CD4-positive, CD25-positive, alpha-beta regulatory T cell (primary cell): Measurements from ENCODE around the gene DLG1. TPM values are rescaled to one million over a fixed set of nuclear protein-coding genes. Genes with fewer than 3 reads are reported as not detected.

ENCODE experiments used
- ATAC-seq, 2 donors: fragments of 150-1000 bp; cut with Tn5 transposase; one replicate each; pipeline ENCODE4 v1.10.0; 2021; ENCODE audit warnings: low read depth in 2 of 2, moderate number of reproducible peaks in 2 of 2, moderate library complexity in 1 of 2
- DNase-seq, 3 donors: peaks; one replicate each; pipeline versions ENCODE4 v3.0.0 to v3.0.0-alpha.2; 2012 to 2022; ENCODE audit warnings: mixed read lengths in 1 of 3
- H3K27ac ChIP-seq: one replicate; pipeline ENCODE4 v1.7.0; 2013; ENCODE audit warnings: mild to moderate bottlenecking, low read length; ENCODE audit not compliant: insufficient read depth, poor library complexity, severe bottlenecking
- H3K27me3 ChIP-seq: one replicate; pipeline ENCODE4 v1.7.0; 2013; ENCODE audit warnings: low read length; ENCODE audit not compliant: control insufficient read depth, insufficient read depth
- H3K36me3 ChIP-seq: one replicate; pipeline ENCODE4 v1.7.0; 2013; ENCODE audit warnings: mild to moderate bottlenecking, low read length, moderate library complexity; ENCODE audit not compliant: control insufficient read depth, insufficient read depth
- H3K4me1 ChIP-seq: 2 replicates; pipeline ENCODE4 v1.7.0; 2013; ENCODE audit warnings: mild to moderate bottlenecking, low read length; ENCODE audit not compliant: insufficient read depth, control insufficient read depth, poor library complexity, severe bottlenecking
- H3K4me3 ChIP-seq: one replicate; pipeline ENCODE4 v1.7.0; 2013; ENCODE audit warnings: low read depth, mild to moderate bottlenecking, low read length, moderate library complexity
- H3K9me3 ChIP-seq, 2 experiments: 1 replicate in 1 of 2; 2 replicates in 1 of 2; pipeline ENCODE4 v1.7.0; 2013; ENCODE audit warnings: low read length in 2 of 2, mild to moderate bottlenecking in 1 of 2, moderate library complexity in 1 of 2; ENCODE audit not compliant: control insufficient read depth in 2 of 2
- H3K27ac Mint-ChIP-seq, 3 donors: one replicate each; pipeline ENCODE4 v1.8.0; 2020 to 2022; ENCODE audit warnings: mild to moderate bottlenecking in 3 of 3, mixed read lengths in 3 of 3, moderate library complexity in 2 of 3
- H3K27me3 Mint-ChIP-seq: one replicate; pipeline ENCODE4 v1.8.0; 2022; ENCODE audit warnings: mild to moderate bottlenecking, mixed read lengths
- H3K36me3 Mint-ChIP-seq: one replicate; pipeline ENCODE4 v1.8.0; 2020; ENCODE audit warnings: mixed read lengths
- H3K4me1 Mint-ChIP-seq, 4 donors: one replicate each; pipeline ENCODE4 v1.8.0; 2020 to 2022; ENCODE audit warnings: mixed read lengths in 4 of 4, mild to moderate bottlenecking in 1 of 4
- H3K4me3 Mint-ChIP-seq, 4 donors: one replicate each; pipeline ENCODE4 v1.8.0; 2020 to 2022; ENCODE audit warnings: mild to moderate bottlenecking in 4 of 4, mixed read lengths in 4 of 4, moderate library complexity in 3 of 4
- H3K9me3 Mint-ChIP-seq, 7 donors: one replicate each; pipeline ENCODE4 v1.8.0; 2020 to 2022; ENCODE audit warnings: mixed read lengths in 7 of 7, mild to moderate bottlenecking in 3 of 7, moderate library complexity in 2 of 7
- polyA plus RNA-seq, 4 donors: library from polyadenylated mRNA; unstranded; fragments of 300-500 nt; fragmentation: Illumina TruSeq; gene quantifications; one replicate each; pipeline ENCODE4 v1.2.3, GENCODE V29; 2021
- total RNA-seq: library from RNA; stranded (reverse); gene quantifications from one replicate; pipeline ENCODE4 v1.2.3, GENCODE V29; 2022

DLG1 gene
- total and polyA plus RNA-seq, 5 donors from 2014 or later, result 25.2 to 106 (median 30.5) TPM

DNA sequence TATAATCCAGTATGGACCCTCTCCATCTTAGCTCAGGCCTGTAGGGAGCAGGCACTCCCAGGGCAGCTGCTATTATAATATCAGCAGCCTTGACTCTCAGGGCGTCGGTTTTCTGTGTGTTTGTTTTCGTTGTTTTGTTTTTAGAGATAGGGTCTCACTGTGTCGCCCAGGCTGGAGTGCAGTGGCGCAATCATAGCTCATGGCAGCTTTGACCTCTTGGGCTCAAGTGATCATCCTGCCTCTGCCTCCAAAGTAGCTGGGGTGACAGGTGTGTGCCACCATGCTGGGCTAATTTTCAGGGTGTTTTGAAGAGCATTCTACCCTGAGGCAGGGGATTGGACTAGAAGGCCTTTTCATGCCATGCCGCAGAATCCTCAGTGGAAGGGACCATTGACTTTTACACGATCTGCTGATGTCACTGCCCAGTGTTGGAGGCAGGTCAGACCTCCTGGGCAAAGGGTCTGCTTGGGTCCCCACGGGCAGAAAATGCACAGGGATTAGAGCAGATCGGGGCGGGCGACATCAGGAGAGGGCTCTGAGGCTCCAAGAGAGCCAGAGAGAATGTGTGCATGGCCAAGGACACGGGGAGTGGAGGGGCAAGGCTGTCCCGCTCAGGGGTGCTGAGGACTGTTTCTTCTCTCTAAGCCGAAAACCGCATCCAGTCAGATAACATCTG, 276.5 kb downstream of the DLG1 start:
- ATAC-seq (no peak), DNase-seq (no peak)
- Mint-ChIP-seq H3K4me1 (peaks cover 0 to 10% (median 6%) of the 10 kb centered on the region in 4 donors), H3K9me3 (no peaks in the 10 kb centered on the region), H3K27ac (peak overlapping the region in 1 of 3 donors; percentile 32), H3K4me3 (no peak overlapping the region), H3K36me3 (no peaks in the 10 kb centered on the region), H3K27me3 (peaks cover 33% of the 10 kb centered on the region)
- no peaks in the 10 kb centered on the region for H3K9me3 ChIP-seq
- no peaks in the 10 kb centered on the region for H3K36me3 ChIP-seq
- peaks cover 2% of the 10 kb centered on the region for H3K4me1 ChIP-seq
- no peaks in the 10 kb centered on the region for H3K27me3 ChIP-seq
- H3K27ac ChIP-seq, result no peak overlapping the region
- H3K4me3 ChIP-seq, result no peak overlapping the region

DNA sequence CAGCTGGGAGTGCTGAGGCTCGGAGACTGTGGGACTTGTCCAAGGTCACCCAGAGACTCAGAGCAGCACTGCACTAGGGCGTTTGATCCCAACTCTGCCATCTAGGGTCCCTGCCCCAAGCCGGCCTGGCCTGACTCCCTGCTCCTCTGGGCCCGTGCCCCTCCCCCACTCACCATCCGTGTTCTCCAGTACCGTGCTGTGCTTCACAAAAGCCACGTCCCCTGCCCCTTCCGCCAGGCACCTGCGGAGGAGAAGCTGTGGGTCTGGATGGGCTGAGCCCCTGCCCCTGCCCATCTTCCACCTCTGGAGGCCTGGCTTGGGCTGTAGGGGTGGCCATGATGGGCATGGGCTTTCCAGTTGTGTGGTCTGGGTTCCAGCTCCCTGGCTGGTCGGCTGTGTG, 277.2 kb downstream of the DLG1 start:
- Histone ChIP-seq H3K4me1 (peaks cover 2% of the 10 kb centered on the region), H3K36me3 (no peaks in the 10 kb centered on the region), H3K9me3 (no peaks in the 10 kb centered on the region), H3K27me3 (no peaks in the 10 kb centered on the region), H3K4me3 (no peak overlapping the region), H3K27ac (no peak overlapping the region)
- ATAC-seq (no peak), DNase-seq (no peak)
- Mint-ChIP-seq H3K4me1 (peaks cover 0 to 10% (median 6%) of the 10 kb centered on the region in 4 donors), H3K27me3 (peaks cover 27% of the 10 kb centered on the region), H3K27ac (no peak overlapping the region), H3K9me3 (no peaks in the 10 kb centered on the region), H3K36me3 (no peaks in the 10 kb centered on the region), H3K4me3 (no peak overlapping the region)

DNA sequence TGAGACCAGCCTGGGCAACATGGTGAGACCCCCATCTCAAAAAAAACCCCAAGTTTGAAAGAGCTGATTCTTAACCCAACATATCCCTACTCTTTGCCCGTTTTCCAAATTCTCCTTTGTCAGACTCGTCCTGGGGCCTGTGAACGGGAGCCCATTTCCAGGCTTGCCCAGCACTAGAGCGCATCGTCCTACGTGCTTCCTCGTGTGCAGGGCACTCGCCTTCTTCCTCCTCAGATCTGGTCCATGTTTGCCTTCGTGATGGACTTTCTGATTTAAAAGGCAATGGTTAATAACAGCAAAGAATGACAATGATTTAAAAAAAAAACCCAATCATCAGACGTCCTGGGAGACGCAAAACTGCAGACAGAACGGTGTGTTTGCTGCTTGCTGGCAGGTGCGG, 278.9 kb downstream of the DLG1 start:
- DNase-seq (no peak), ATAC-seq (no peak)
- Histone ChIP-seq H3K4me3 (no peak overlapping the region), H3K4me1 (peaks cover 2% of the 10 kb centered on the region), H3K27ac (no peak overlapping the region), H3K9me3 (no peaks in the 10 kb centered on the region), H3K27me3 (no peaks in the 10 kb centered on the region), H3K36me3 (no peaks in the 10 kb centered on the region)
- no peaks in the 10 kb centered on the region for H3K9me3 Mint-ChIP-seq
- peaks cover 14% of the 10 kb centered on the region for H3K27me3 Mint-ChIP-seq
- no peak overlapping the region for H3K4me3 Mint-ChIP-seq
- no peaks in the 10 kb centered on the region for H3K36me3 Mint-ChIP-seq
- H3K4me1 Mint-ChIP-seq, result peaks cover 0 to 8% (median 5%) of the 10 kb centered on the region in 4 donors
- no peak overlapping the region for H3K27ac Mint-ChIP-seq

- H3K36me3 Mint-ChIP-seq, result no peaks in the 10 kb centered on the region
- H3K9me3 Mint-ChIP-seq, result no peaks in the 10 kb centered on the region
- Histone ChIP-seq H3K36me3 (no peaks in the 10 kb centered on the region), H3K4me3 (no peak overlapping the region), H3K9me3 (no peaks in the 10 kb centered on the region), H3K4me1 (peaks cover 2% of the 10 kb centered on the region), H3K27me3 (no peaks in the 10 kb centered on the region), H3K27ac (no peak overlapping the region)
- DNase-seq, result no peak
- H3K27me3 Mint-ChIP-seq, result peaks cover 13% of the 10 kb centered on the region
- peaks cover 0 to 8% (median 5%) of the 10 kb centered on the region in 4 donors for H3K4me1 Mint-ChIP-seq
- no peak for ATAC-seq
- no peak overlapping the region for H3K4me3 Mint-ChIP-seq
- no peak overlapping the region for H3K27ac Mint-ChIP-seq
Observed at GRCh38 chr3:197019021-197019420, 279.4 kb downstream of the DLG1 start.

DNA sequence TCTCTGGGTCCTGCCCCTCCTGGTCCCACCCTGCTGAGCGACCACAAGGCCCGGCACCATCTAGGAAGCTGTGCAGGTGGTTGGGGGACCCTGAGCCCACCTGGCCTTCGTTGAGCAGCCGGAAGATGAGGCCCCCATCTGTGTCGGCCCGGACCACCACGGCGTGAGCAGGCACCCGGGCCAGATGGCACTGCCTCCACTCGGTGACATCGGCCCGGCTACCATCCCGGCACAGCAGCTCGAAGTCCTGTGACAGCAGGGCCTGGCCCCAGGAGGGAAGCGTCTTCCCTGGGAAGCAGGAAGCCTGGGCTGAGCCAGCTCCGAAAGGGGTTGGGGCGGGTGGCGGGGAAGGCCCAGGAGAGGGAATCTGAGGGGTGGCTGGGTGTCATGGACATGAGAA, 281.4 kb downstream of the DLG1 start:
- no peaks in the 10 kb centered on the region for H3K9me3 ChIP-seq
- no peaks in the 10 kb centered on the region for H3K9me3 Mint-ChIP-seq
- H3K4me3 Mint-ChIP-seq, result no peak overlapping the region
- no peaks in the 10 kb centered on the region for H3K4me1 Mint-ChIP-seq
- H3K36me3 ChIP-seq, result no peaks in the 10 kb centered on the region
- no peak overlapping the region for H3K27ac Mint-ChIP-seq
- ATAC-seq, result no peak
- peaks cover 10% of the 10 kb centered on the region for H3K27me3 Mint-ChIP-seq
- H3K27ac ChIP-seq, result no peak overlapping the region
- DNase-seq, result no peak
- H3K4me1 ChIP-seq, result no peaks in the 10 kb centered on the region
- H3K4me3 ChIP-seq, result no peak overlapping the region
- H3K27me3 ChIP-seq, result no peaks in the 10 kb centered on the region
- H3K36me3 Mint-ChIP-seq, result no peaks in the 10 kb centered on the region

DNA sequence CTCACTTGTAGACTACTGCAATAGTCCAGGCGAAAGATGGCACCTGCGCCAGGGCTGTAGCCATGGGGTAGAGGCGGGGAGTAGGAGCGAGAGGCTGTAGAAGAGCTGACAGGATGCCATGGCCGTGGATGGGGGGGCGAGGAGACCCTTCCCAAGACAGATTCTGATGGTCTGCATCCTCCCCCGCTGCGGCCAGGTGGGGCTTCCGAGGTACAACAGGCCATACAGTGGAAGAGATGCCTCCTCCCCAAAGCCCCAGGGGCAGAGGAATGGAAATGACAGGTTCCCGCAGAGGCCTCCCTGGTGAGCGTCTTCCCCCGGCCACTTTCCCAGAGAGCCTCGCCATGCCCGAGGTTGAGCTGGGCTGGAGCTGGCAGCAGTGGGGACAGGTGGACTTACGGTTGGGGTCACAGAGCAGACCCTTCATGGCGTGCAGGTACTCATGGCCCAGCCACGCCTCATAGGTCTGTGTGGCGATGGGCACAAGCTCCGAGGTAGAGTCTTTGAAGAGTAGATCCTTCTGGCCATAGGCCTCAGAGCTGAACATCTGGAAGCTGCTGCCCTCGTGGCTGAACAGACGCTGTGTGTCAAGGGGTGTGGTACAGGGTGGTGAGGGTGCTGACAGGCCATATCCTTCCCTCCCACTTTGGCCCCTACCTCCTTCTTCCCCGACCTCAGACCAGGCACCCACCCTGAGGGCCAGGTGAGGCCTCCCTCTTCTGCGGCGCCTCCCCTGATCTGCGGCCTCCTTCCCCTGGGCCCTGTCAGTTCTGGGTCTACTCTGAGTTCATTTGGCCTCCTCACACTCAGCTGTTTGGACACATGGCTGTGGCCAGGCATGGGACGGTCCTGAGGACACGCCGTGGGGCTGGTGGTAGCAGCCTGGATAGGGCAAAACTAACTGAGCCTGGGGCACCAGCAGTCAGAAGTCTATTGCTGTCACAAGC, 282.3 kb downstream of the DLG1 start:
- H3K9me3 ChIP-seq, result no peaks in the 10 kb centered on the region
- Mint-ChIP-seq H3K4me1 (no peaks in the 10 kb centered on the region), H3K27ac (no peak overlapping the region), H3K36me3 (no peaks in the 10 kb centered on the region), H3K9me3 (no peaks in the 10 kb centered on the region), H3K27me3 (peaks cover 10% of the 10 kb centered on the region), H3K4me3 (no peak overlapping the region)
- H3K4me1 ChIP-seq, result no peaks in the 10 kb centered on the region
- H3K36me3 ChIP-seq, result no peaks in the 10 kb centered on the region
- H3K4me3 ChIP-seq, result no peak overlapping the region
- H3K27me3 ChIP-seq, result no peaks in the 10 kb centered on the region
- no peak overlapping the region for H3K27ac ChIP-seq
- no peak for DNase-seq
- ATAC-seq, result peak in 1 of 2 donors; percentile 16

- Mint-ChIP-seq H3K27me3 (peaks cover 9% of the 10 kb centered on the region), H3K9me3 (no peaks in the 10 kb centered on the region), H3K36me3 (no peaks in the 10 kb centered on the region), H3K4me3 (no peak overlapping the region), H3K27ac (no peak overlapping the region), H3K4me1 (no peaks in the 10 kb centered on the region)
- Histone ChIP-seq H3K36me3 (no peaks in the 10 kb centered on the region), H3K9me3 (no peaks in the 10 kb centered on the region), H3K27ac (no peak overlapping the region), H3K4me1 (no peaks in the 10 kb centered on the region), H3K4me3 (no peak overlapping the region), H3K27me3 (no peaks in the 10 kb centered on the region)
- DNase-seq, result no peak
- no peak for ATAC-seq
Observed at GRCh38 chr3:197014942-197015575, 283.4 kb downstream of the DLG1 start.
